ENCODE measurements around the gene HMG20B. TPM values are rescaled to one million over a fixed set of nuclear protein-coding genes. Genes with fewer than 3 reads are reported as not detected.
"Not testable (repeated sequence)": the region's sequence is repeated elsewhere in the genome, so short reads cannot be mapped to it uniquely, and the experiment has no call there.

HMG20B gene
- 20.0 TPM for polyA plus RNA-seq (2012; ENCODE audit: missing spikeins)

DNA sequence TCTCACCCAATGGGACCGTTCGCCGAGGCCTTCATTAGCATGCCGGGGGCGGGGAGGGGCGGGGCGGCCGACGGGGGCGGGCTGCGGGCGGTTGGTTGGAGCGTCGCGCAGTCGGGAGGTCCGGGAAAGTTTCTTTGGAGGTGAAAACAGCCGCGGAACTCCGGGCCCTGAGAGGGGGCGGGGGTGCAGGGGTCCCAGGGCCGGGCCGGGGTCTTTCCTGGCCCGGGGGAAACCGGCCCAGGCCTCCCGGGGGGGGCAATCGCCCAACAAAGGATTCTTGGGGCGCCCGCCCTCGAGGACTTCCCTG is at the start of gene HMG20B:
Gene HMG20B, plus strand, starts transcription at position 90 of the 307 bp plus-strand sequence. CDS start 366 bp downstream, outside the sequence.
- TF ChIP-seq POLR2A (IDR thresholded peaks at IDR 0.05; ENCODE audit: low read depth, low read length): no peak
- no peak for TF ChIP-seq TAF1 (IDR thresholded peaks at IDR 0.05; ENCODE audit: borderline replicate concordance, low read depth, low read length)
- TF ChIP-seq POLR2AphosphoS5 (IDR thresholded peaks at IDR 0.05; ENCODE audit: low read depth, low read length): no peak
- DNase-seq (ENCODE audit: insufficient read length): no peak
- FAIRE-seq: no peak

DNA sequence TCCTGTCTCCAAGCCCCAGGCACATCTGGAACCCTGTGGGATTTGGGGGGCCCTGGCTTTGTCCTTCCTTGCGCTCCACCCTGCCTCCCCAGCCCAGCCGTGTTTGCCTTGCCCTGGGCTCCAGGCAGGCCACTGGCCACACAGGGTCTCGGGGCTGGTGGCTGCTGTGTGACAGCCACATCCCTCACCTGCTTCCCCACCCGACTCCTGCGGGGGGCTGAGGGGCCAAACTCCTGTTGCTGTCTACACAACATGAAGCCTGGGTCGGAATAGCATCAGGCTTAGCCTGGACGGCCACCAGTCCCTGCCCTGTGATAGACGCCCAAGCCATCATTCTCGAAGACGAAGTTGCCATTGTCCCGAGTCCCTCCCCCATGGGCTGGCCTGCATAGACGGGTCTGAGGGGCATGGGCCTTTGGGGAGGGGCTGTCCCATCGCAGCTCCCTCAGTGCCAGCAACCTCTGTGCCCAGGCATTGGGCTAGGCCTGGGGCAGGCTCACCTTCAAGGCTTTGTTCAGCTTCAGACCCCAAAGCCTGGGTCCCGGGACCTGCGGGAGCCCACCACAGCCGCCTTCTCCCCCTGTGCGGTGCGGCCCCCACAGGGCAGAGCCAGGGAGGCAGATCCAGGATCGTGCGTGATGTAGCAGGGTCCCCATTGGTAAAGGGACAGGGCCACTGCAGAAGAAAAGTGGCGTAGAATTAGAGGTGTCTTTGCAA is 49.2 kb upstream of the HMG20B start:
- DNase-seq (ENCODE audit: insufficient read length): no peak
- no peak for FAIRE-seq
- TF ChIP-seq TAF1 (IDR thresholded peaks at IDR 0.05; ENCODE audit: borderline replicate concordance, low read depth, low read length) (no peak), POLR2AphosphoS5 (IDR thresholded peaks at IDR 0.05; ENCODE audit: low read depth, low read length) (no peak), POLR2A (IDR thresholded peaks at IDR 0.05; ENCODE audit: low read depth, low read length) (no peak)

DNA sequence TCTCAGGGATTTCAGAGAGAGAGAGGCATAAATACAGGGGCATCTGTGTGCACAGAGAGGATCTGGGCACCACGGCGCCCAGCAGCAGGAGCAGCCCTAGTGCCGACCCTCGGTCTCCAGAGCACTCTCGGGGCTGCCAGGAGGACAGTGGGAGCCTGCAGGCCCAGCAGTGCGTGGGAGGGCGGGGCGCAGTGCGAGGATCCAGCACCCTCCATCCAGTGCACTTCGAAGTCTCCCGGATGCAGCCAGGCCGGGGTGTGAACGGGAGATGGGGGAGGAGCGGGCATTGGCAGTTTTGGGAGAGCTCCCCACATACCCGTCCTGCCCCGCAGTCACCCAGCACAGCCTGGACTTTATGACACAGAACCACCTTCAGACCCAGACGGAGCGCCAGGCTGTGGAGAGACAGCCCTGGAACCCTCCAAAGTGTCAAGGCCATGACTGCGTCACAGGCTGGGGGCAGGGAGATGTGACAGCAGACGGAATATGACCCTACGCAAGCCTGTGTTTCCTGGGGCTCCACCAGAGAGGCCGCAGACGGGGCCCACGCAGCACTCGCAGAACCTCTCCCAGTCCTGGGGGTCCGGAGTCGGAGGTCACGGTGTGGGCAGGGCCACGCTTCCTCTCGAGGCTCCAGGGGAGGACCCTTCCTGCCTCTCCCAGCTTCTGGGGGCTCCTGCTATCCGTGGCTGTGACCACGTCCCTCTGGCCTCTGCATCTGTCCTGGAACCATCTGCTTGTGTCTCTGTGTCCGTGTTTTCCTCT is 48.5 kb upstream of the HMG20B start:
- TF ChIP-seq POLR2A (IDR thresholded peaks at IDR 0.05; ENCODE audit: low read depth, low read length) (no peak), TAF1 (IDR thresholded peaks at IDR 0.05; ENCODE audit: borderline replicate concordance, low read depth, low read length) (no peak), POLR2AphosphoS5 (IDR thresholded peaks at IDR 0.05; ENCODE audit: low read depth, low read length) (no peak)
- no peak for DNase-seq (ENCODE audit: insufficient read length)

DNA sequence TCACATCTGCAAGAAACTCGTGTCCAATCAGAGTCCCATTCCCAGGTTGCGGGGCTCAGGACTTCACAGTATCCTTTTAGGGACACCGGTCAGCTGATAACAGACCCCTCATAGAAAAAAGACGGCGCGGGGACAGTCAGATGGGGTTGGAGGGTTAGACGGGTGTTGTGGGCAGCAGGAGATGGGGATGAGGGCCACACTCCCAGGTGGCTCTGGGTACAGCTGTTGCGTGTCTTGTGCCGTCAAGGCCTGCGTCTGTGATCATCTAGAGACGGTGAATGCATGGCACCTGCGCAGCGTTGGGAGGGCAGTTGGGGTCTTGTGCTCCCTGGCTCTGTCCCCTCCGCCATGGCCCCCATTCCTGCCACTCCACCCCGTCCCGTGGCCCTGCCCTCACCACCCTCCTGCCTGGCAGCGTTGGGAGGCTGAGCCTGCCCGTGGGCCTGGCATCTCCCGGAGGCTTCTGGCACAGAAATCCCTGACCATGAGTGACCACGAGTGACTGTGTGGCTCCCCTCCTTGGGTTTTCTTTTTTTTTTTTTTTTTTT is 47.8 kb upstream of the HMG20B start:
- no peak for DNase-seq (ENCODE audit: insufficient read length)
- no peak for TF ChIP-seq TAF1 (IDR thresholded peaks at IDR 0.05; ENCODE audit: borderline replicate concordance, low read depth, low read length)
- no peak for TF ChIP-seq POLR2AphosphoS5 (IDR thresholded peaks at IDR 0.05; ENCODE audit: low read depth, low read length)
- no peak for TF ChIP-seq POLR2A (IDR thresholded peaks at IDR 0.05; ENCODE audit: low read depth, low read length)
- FAIRE-seq: no peak

More for the DNA sequence above, 48.5 kb upstream of the HMG20B start:
- no peak for FAIRE-seq

DNA sequence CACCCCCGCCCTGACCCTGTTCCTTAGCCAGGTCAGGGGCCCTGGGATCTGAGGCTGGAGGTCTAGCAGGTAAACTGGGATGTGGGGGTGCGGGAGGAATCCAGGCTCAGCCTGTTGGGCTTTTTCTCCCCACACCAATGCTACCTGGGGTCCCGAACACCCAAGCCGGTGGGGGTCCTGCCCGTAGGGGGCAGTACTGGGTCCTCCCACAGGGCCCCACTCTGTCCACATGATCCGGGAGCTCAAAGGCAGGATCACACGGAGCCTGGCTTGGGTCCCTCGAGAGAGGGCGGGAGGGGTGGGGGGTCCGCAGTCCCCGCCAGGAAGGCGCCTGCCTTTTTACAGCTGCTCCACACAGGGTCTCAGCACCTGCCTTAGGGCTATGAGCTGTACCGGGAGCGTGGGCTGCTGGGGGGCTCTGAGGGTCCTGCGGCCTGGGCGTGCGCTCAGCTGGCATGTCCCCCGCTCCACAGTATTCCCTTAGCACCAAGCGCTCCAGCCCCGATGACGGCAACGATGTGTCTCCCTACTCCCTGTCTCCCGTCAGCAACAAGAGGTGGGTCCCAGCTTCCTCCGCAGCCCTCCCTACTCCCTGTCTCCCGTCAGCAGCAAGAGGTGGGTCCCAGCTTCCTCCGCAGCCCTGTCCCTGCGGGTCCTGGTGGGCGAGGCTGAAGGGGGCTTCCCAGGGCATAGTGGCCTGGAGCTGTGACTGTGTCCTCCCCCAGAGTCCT is 46.1 kb upstream of the HMG20B start:
- DNase-seq (ENCODE audit: insufficient read length) (no peak), FAIRE-seq (no peak)
- no peak for TF ChIP-seq POLR2AphosphoS5 (IDR thresholded peaks at IDR 0.05; ENCODE audit: low read depth, low read length)
- TF ChIP-seq POLR2A (IDR thresholded peaks at IDR 0.05; ENCODE audit: low read depth, low read length): no peak
- TF ChIP-seq TAF1 (IDR thresholded peaks at IDR 0.05; ENCODE audit: borderline replicate concordance, low read depth, low read length): no peak

DNA sequence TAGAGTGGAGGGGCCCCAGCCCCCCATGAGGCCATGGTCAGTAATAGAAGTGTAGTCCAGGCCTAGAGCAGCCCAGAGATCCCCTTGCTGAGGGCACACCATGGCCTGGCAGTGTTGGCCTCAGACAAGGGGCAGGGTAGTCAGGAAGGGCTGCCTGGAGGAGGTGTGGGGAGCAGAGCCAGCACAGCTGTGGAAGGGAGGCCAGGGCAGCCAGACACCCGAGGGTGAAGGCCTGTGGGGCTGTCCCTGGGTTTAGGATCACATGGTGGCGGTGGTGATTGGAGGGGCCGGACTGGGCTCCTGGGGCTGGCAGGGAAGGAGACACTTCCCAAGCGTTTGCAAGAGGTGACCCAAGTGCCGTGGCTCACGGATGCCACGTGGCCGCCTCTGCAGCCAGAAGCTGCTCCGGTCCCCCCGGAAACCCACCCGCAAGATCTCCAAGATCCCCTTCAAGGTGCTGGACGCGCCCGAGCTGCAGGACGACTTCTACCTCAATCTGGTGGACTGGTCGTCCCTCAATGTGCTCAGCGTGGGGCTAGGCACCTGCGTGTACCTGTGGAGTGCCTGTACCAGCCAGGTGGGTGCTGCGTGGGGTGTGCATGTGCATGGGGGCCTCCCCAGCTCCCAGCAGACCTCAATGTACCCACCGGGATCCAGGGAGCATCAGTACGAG is 45.4 kb upstream of the HMG20B start:
- DNase-seq (ENCODE audit: insufficient read length) (no peak), FAIRE-seq (no peak)
- TF ChIP-seq POLR2A (IDR thresholded peaks at IDR 0.05; ENCODE audit: low read depth, low read length) (no peak), POLR2AphosphoS5 (IDR thresholded peaks at IDR 0.05; ENCODE audit: low read depth, low read length) (no peak), TAF1 (IDR thresholded peaks at IDR 0.05; ENCODE audit: borderline replicate concordance, low read depth, low read length) (no peak)

DNA sequence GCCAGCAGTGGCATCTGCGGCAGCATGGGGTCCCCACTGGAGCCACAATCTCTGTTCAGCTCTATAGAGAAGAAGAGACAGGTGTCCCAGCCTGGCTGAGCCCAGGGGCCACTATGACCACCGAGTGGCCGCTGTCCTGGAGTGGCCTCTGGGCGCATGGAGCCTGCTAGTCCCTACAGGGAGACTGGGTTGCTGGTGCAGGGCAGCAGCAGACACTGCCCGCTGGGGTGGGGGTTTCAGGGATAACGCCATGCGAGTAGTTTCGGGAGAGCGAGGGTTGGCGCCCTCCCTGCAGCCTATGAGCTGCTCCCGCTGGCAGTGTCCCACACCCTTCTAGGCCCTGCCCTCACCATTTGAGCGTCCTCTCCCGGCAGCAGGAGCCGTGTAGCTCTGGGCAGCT is 44.7 kb upstream of the HMG20B start:
- FAIRE-seq (no peak), DNase-seq (ENCODE audit: insufficient read length) (no peak)
- TF ChIP-seq POLR2AphosphoS5 (IDR thresholded peaks at IDR 0.05; ENCODE audit: low read depth, low read length): no peak
- no peak for TF ChIP-seq POLR2A (IDR thresholded peaks at IDR 0.05; ENCODE audit: low read depth, low read length)
- no peak for TF ChIP-seq TAF1 (IDR thresholded peaks at IDR 0.05; ENCODE audit: borderline replicate concordance, low read depth, low read length)

DNA sequence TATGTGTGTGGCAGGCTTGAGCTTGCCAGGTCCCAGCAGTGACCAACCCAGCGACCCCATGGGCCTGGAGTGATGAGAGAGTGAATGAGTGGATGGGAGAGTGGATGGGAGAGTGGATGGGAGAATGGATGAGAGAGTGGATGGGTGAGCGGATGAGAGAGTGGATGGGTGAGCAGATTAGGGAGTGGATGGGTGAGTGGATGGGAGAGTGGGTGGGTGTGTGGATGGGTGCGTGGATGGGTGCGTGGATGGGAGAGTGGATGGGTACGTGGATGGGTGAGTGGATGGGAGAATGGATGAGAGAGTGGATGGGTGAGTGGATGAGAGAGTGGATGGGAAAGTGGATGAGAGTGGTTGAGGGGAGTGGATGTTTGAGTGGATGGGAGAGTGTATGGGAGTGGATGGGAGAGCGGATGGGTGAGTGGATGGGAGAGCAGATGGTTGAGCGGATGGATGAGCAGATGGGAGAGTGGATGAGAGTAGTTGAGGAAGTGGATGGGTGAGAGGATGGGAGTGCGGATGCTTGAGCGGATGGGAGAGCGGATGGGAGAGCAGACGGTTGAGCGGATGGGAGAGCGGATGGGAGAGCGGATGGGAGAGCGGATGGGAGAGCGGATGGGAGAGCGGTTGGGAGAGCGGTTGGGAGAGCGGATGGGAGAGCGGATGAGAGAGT is 44.1 kb upstream of the HMG20B start:
- TF ChIP-seq TAF1 (IDR thresholded peaks at IDR 0.05; ENCODE audit: borderline replicate concordance, low read depth, low read length): no peak
- no peak for TF ChIP-seq POLR2A (IDR thresholded peaks at IDR 0.05; ENCODE audit: low read depth, low read length)
- no peak for TF ChIP-seq POLR2AphosphoS5 (IDR thresholded peaks at IDR 0.05; ENCODE audit: low read depth, low read length)
- FAIRE-seq (no peak), DNase-seq (ENCODE audit: insufficient read length) (no peak)

DNA sequence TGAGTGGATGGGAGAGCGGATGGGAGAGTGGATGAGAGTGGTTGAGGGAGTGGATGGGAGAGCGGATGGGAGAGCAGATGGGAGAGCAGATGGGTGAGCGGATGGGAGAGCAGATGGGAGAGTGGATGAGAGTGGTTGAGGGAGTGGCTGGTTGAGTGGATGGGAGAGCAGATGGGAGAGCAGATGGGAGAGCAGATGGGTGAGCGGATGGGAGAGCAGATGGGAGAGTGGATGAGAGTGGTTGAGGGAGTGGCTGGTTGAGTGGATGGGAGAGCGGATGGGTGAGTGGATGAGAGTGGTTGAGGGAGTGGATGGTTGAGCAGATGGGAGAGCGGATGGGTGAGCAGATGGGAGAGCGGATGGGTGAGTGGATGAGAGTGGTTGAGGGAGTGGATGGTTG is 43.4 kb upstream of the HMG20B start:
- DNase-seq (ENCODE audit: insufficient read length); FAIRE-seq: not testable (repeated sequence)

DNA sequence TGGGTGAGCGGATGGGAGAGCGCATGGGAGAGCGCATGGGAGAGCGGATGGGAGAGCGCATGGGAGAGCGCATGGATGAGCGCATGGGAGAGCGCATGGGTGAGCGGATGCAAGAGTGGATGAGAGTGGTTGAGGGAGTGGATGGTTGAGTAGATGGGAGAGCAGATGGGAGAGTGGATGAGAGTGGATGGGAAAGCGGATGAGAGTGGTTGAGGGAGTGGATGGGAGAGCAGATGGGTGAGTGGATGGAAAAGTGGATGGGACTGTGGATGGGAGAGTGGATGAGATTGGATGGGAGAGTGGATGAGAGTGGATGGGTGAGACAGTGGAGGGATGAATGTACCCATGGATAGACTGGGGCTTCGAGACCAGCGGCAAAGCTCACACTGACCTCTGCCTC is 42.4 kb upstream of the HMG20B start:
- no peak for TF ChIP-seq POLR2A (IDR thresholded peaks at IDR 0.05; ENCODE audit: low read depth, low read length)
- no peak for TF ChIP-seq TAF1 (IDR thresholded peaks at IDR 0.05; ENCODE audit: borderline replicate concordance, low read depth, low read length)
- no peak for DNase-seq (ENCODE audit: insufficient read length)
- FAIRE-seq: no peak

DNA sequence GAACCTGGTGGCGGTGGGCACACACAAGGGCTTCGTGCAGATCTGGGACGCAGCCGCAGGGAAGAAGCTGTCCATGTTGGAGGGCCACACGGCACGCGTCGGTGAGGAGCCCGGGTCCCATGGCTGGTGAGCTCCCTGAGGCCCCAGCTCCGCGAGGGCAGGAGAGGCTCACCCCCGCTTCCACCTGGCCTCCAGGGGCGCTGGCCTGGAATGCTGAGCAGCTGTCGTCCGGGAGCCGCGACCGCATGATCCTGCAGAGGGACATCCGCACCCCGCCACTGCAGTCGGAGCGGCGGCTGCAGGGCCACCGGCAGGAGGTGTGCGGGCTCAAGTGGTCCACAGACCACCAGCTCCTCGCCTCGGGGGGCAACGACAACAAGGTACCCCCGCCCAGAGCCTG is 41.0 kb upstream of the HMG20B start:
- FAIRE-seq (no peak), DNase-seq (ENCODE audit: insufficient read length) (no peak)
- TF ChIP-seq POLR2AphosphoS5 (IDR thresholded peaks at IDR 0.05; ENCODE audit: low read depth, low read length) (no peak), POLR2A (IDR thresholded peaks at IDR 0.05; ENCODE audit: low read depth, low read length) (no peak), TAF1 (IDR thresholded peaks at IDR 0.05; ENCODE audit: borderline replicate concordance, low read depth, low read length) (no peak)
